ENCODE results near the gene LTO1. TPM values are rescaled to one million over a fixed set of nuclear protein-coding genes. Genes with fewer than 3 reads are reported as not detected.

LTO1 gene
- total and polyA plus RNA-seq, 10 donors: 17.5 to 41.4 (median 31.0) TPM

GRCh38 chr11:69664103-69664775 is 10.9 kb downstream of the LTO1 start:
- H3K36me3 ChIP-seq: peaks cover 0 to 85% (median 47%) of the 10 kb centered on the region in 6 donors
- H3K27me3 ChIP-seq (replicated peaks in 1 of 7): no peaks in the 10 kb centered on the region
- TF ChIP-seq POLR2AphosphoS5 (IDR thresholded peaks at IDR 0.05) (peak in 1 of 3 donors; percentile 30), POLR2A (IDR thresholded peaks at IDR 0.05) (no peak)
- H3K27ac ChIP-seq: no peak overlapping the region
- H3K4me3 ChIP-seq: no peak overlapping the region
- 85 to 94% (median 91%) methylated on average over 17 of the region's 17 CpGs for WGBS, 5 donors
- intact Hi-C loops (cut with DNase I; ENCODE audit: low total_unique reads): no loop called here
- no peaks in the 10 kb centered on the region for H3K9me3 ChIP-seq
- no peaks in the 10 kb centered on the region for H3K4me1 ChIP-seq
- peak; percentile 68 for DNase-seq

GRCh38 chr11:69663326-69663725 is 11.8 kb downstream of the LTO1 start:
- no peaks in the 10 kb centered on the region for H3K27me3 ChIP-seq (replicated peaks in 1 of 7)
- WGBS, 5 donors: 88 to 94% (median 90%) methylated on average over 6 of the region's 6 CpGs
- TF ChIP-seq, protein P1, sequence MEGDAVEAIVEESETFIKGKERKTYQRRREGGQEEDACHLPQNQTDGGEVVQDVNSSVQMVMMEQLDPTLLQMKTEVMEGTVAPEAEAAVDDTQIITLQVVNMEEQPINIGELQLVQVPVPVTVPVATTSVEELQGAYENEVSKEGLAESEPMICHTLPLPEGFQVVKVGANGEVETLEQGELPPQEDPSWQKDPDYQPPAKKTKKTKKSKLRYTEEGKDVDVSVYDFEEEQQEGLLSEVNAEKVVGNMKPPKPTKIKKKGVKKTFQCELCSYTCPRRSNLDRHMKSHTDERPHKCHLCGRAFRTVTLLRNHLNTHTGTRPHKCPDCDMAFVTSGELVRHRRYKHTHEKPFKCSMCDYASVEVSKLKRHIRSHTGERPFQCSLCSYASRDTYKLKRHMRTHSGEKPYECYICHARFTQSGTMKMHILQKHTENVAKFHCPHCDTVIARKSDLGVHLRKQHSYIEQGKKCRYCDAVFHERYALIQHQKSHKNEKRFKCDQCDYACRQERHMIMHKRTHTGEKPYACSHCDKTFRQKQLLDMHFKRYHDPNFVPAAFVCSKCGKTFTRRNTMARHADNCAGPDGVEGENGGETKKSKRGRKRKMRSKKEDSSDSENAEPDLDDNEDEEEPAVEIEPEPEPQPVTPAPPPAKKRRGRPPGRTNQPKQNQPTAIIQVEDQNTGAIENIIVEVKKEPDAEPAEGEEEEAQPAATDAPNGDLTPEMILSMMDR (IDR thresholded peaks at IDR 0.05 in 8 of 11, conservative IDR thresholded peaks at IDR 0.05 in 3 of 11): no peak
- no peak for TF ChIP-seq POLR2A (IDR thresholded peaks at IDR 0.05)
- no peak for TF ChIP-seq POLR2AphosphoS5 (IDR thresholded peaks at IDR 0.05)
- DNase-seq: peak; percentile 38
- no peak overlapping the region for H3K4me3 ChIP-seq
- peaks cover 0 to 75% (median 40%) of the 10 kb centered on the region in 6 donors for H3K36me3 ChIP-seq
- no peaks in the 10 kb centered on the region for H3K9me3 ChIP-seq
- H3K27ac ChIP-seq: no peak overlapping the region
- intact Hi-C loops (cut with DNase I; ENCODE audit: low total_unique reads): no loop called here
- peaks cover 0 to 4% (median under 1%) of the 10 kb centered on the region in 6 donors for H3K4me1 ChIP-seq

DNA sequence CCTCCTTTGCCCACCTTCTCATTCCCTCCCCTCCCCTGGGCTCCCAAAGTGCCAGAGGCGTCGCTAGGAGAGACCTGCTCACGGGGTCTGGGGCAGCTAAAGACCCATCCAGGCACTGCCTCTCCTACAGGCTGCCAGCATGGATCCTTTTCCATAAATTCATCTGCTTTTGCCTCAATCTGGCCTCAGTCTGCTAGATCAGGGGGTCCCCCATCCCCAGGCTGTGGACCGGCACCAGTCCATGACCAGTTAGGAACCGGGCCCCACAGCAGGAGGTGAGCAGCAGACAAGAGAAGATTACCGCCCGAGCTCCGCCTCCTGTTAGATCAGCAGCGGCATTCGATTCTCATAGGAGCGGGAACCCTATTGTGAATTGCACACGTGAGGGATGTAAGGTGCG is 12.3 kb downstream of the LTO1 start:
- peak; percentile 58 for DNase-seq

GRCh38 chr11:69662021-69662698 is 13.0 kb downstream of the LTO1 start:
- Histone ChIP-seq H3K4me3 (no peak overlapping the region), H3K27ac (no peak overlapping the region), H3K36me3 (peaks cover 0 to 64% (median 34%) of the 10 kb centered on the region in 6 donors), H3K27me3 (replicated peaks in 1 of 7) (no peaks in the 10 kb centered on the region), H3K9me3 (no peaks in the 10 kb centered on the region), H3K4me1 (peaks cover 0 to 15% (median 8%) of the 10 kb centered on the region in 6 donors)
- TF ChIP-seq POLR2AphosphoS5 (IDR thresholded peaks at IDR 0.05) (no peak), POLR2A (IDR thresholded peaks at IDR 0.05) (no peak)
- TF ChIP-seq, protein P1 (IDR thresholded peaks at IDR 0.05 in 8 of 11, conservative IDR thresholded peaks at IDR 0.05 in 3 of 11): no peak
- 67 to 87% (median 74%) methylated on average over 16 of the region's 16 CpGs for WGBS, 5 donors
- intact Hi-C loops (cut with DNase I; ENCODE audit: low total_unique reads): no loop called here
- DNase-seq: peak; percentile 35

More for the DNA sequence above, 12.3 kb downstream of the LTO1 start:
- Histone ChIP-seq H3K9me3 (no peaks in the 10 kb centered on the region), H3K36me3 (peaks cover 0 to 70% (median 40%) of the 10 kb centered on the region in 6 donors), H3K4me3 (no peak overlapping the region), H3K27ac (no peak overlapping the region), H3K4me1 (peaks cover 0 to 9% (median 5%) of the 10 kb centered on the region in 6 donors), H3K27me3 (replicated peaks in 1 of 7) (no peaks in the 10 kb centered on the region)
- intact Hi-C loops (cut with DNase I; ENCODE audit: low total_unique reads): no loop called here
- TF ChIP-seq POLR2AphosphoS5 (IDR thresholded peaks at IDR 0.05): no peak
- TF ChIP-seq, protein P1 (IDR thresholded peaks at IDR 0.05 in 8 of 11, conservative IDR thresholded peaks at IDR 0.05 in 3 of 11): no peak
- TF ChIP-seq POLR2A (IDR thresholded peaks at IDR 0.05): no peak
- 91 to 97% (median 94%) methylated on average over 13 of the region's 13 CpGs for WGBS, 5 donors

All from spleen (tissue), 11 donors.